HG02981 (cell line): ENCODE results near the gene TSPEAR.

ENCODE experiments used
- ATAC-seq: cut with Tn5 transposase; IDR thresholded peaks from one replicate; pipeline ENCODE4 v1.9.1; 2021; ENCODE audit warnings: mild to moderate bottlenecking, moderate library complexity; ENCODE audit not compliant: unreplicated experiment

Gene TSPEAR

GRCh38 chr21:44711327-44712202 lies at the start of gene TSPEAR:
Gene TSPEAR (minus strand): TSS chr21:44711572. CDS start chr21:44711514, 58 bp downstream.
- no peak for ATAC-seq

GRCh38 chr21:44760376-44760775 lies 49.0 kb upstream of the TSPEAR start:
- no peak for ATAC-seq

GRCh38 chr21:44759628-44760285 lies 48.4 kb upstream of the TSPEAR start:
- no peak for ATAC-seq

- ATAC-seq: no peak
These were observed 47.6 kb upstream of the TSPEAR start for GRCh38 chr21:44758781-44759627.

- ATAC-seq: no peak
These were observed 46.8 kb upstream of the TSPEAR start for GRCh38 chr21:44758141-44758561.

- no peak for ATAC-seq
These were observed 46.4 kb upstream of the TSPEAR start for GRCh38 chr21:44757731-44758130.

- no peak for ATAC-seq
These were observed 45.2 kb upstream of the TSPEAR start for GRCh38 chr21:44756423-44757185.

GRCh38 chr21:44755227-44755626 lies 43.9 kb upstream of the TSPEAR start:
- ATAC-seq: no peak

- no peak for ATAC-seq
These were observed 42.0 kb upstream of the TSPEAR start for GRCh38 chr21:44753357-44753756.

- no peak for ATAC-seq
These were observed 41.4 kb upstream of the TSPEAR start for GRCh38 chr21:44752671-44753235.

- no peak for ATAC-seq
These were observed 40.6 kb upstream of the TSPEAR start for GRCh38 chr21:44751799-44752636.

- ATAC-seq: no peak
These were observed 39.9 kb upstream of the TSPEAR start for GRCh38 chr21:44751186-44751798.

- ATAC-seq: no peak
These were observed 39.3 kb upstream of the TSPEAR start for GRCh38 chr21:44750675-44751025.

GRCh38 chr21:44749759-44750674 lies 38.6 kb upstream of the TSPEAR start:
- no peak for ATAC-seq

- no peak for ATAC-seq
These were observed 37.9 kb upstream of the TSPEAR start for GRCh38 chr21:44749116-44749758.

- no peak for ATAC-seq
These were observed 37.2 kb upstream of the TSPEAR start for GRCh38 chr21:44748621-44749020.

- ATAC-seq: no peak
These were observed 31.2 kb upstream of the TSPEAR start for GRCh38 chr21:44742418-44743153.
